ENCODE results near the gene USP22.

The USP22 gene

GRCh38 chr17:21072745-21073197 is 30.0 kb upstream of the USP22 start:
- ChIA-PET CTCF (interaction anchor here (1.1 to 1.2 kb wide), 2 partner anchors 29 to 47 kb away, joined by 3 to 5 read pairs; no protein-coding TSS in a partner anchor), POLR2A (no interaction called here)
- no peak for DNase-seq (ENCODE audit: low read depth, low spot score)
- no peak overlapping the region for H3K4me3 ChIP-seq (ENCODE audit: low read depth, low read length)
- TF ChIP-seq, protein P1, sequence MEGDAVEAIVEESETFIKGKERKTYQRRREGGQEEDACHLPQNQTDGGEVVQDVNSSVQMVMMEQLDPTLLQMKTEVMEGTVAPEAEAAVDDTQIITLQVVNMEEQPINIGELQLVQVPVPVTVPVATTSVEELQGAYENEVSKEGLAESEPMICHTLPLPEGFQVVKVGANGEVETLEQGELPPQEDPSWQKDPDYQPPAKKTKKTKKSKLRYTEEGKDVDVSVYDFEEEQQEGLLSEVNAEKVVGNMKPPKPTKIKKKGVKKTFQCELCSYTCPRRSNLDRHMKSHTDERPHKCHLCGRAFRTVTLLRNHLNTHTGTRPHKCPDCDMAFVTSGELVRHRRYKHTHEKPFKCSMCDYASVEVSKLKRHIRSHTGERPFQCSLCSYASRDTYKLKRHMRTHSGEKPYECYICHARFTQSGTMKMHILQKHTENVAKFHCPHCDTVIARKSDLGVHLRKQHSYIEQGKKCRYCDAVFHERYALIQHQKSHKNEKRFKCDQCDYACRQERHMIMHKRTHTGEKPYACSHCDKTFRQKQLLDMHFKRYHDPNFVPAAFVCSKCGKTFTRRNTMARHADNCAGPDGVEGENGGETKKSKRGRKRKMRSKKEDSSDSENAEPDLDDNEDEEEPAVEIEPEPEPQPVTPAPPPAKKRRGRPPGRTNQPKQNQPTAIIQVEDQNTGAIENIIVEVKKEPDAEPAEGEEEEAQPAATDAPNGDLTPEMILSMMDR (IDR thresholded peaks at IDR 0.05; ENCODE audit: insufficient read depth, low read length, missing control alignments): no peak

DNA sequence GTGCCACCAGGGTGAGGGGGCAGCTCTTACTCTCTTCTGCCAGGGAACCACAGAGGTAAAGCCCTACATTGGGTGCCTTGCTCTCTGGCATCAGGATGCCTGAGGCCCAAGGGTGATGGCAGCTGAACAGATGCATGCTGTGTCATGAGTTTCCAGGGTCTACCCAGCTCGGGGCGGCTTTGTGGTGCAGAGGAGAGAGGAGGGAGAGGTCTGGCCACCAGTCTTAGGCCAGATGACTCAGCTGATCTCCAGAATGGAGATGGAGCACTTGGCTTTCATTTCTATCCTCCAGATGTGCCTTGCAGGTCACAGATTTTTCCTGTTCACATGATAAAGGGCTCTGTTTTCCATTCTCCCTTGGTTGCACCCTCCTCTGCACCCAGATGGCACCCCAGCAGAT is 23.6 kb upstream of the USP22 start:
- ChIA-PET CTCF (interaction anchor here (1.1 kb wide), 1 partner anchor 15 kb away, joined by 3 read pairs; no protein-coding TSS in a partner anchor), POLR2A (no interaction called here)
- no peak overlapping the region for H3K4me3 ChIP-seq (ENCODE audit: low read depth, low read length)
- no peak for DNase-seq (ENCODE audit: low read depth, low spot score)
- TF ChIP-seq, protein P1 (IDR thresholded peaks at IDR 0.05; ENCODE audit: insufficient read depth, low read length, missing control alignments): no peak

DNA sequence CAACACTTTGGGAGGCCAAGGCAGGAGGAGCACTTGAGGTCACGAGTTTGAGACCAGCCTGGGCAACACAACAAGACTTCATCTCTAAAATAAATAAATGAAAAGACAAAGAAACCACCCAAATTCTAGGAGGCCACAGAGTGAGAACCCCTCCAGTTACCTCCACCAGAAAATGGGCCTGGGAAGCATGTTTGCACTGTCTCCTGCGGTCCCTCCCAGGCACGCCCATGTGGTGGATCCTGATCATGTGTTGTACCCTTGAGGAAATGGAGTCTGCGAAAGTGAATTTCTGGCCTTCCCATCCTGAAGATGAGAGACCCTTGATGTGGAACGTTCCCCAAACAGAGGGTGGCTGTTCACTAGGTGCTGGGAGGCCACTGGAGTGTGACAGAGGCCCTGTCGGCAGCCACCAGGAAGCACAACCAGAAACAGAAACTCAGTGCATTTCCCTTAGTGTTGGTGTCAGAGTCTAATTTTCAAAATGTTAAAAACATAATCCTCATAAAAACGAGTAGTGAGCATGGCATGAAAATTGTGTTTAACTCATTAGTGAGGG is 19.2 kb upstream of the USP22 start:
- no peak overlapping the region for H3K4me3 ChIP-seq (ENCODE audit: low read depth, low read length)
- DNase-seq (ENCODE audit: low read depth, low spot score): no peak
- CTCF ChIA-PET: interaction anchor here (1.1 kb wide), 2 partner anchors 17 to 69 kb away, joined by 3 to 4 read pairs; no protein-coding TSS in a partner anchor
- POLR2A ChIA-PET: no interaction called here
- TF ChIP-seq, protein P1 (IDR thresholded peaks at IDR 0.05; ENCODE audit: insufficient read depth, low read length, missing control alignments): no peak

DNA sequence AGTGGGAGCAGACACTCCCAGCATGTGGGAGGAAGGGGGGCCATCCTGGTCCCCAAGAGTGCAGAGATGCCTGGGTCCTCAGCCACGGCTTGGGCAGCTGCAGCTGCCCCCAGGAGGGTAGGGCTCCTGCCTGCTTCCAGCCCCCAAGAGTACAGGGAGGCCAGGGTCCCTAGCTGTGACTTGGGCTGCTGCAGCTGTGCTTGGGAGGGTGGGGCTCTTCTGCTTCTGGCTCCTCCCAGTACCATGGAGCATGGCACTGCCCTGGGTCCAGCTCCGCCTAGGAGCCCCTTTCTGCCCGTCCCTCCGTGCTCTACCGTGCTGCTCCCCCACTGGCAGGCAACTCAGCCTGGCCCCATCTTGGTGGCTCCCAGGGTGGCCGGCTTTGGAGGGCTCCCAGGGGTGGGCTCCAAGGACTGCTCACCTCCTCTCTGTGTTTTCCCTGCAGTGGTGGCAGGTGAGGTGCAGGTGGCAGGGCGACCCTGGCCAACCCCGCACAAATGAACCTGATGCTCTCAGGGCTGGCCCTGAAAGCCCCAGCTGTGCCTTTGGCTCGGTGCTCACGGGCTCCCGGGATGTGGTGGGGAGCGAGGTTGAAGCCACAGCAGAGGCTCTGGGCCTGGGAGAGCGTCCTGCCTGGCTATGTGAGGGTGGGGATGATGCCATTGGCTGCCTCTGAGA is 18.5 kb upstream of the USP22 start:
- POLR2A ChIA-PET: no interaction called here
- TF ChIP-seq, protein P1 (IDR thresholded peaks at IDR 0.05; ENCODE audit: insufficient read depth, low read length, missing control alignments): no peak
- DNase-seq (ENCODE audit: low read depth, low spot score): no peak
- CTCF ChIA-PET: interaction anchor here (1.1 kb wide), 1 partner anchor 9 kb away, joined by 3 read pairs; no protein-coding TSS in a partner anchor
- no peak overlapping the region for H3K4me3 ChIP-seq (ENCODE audit: low read depth, low read length)

DNA sequence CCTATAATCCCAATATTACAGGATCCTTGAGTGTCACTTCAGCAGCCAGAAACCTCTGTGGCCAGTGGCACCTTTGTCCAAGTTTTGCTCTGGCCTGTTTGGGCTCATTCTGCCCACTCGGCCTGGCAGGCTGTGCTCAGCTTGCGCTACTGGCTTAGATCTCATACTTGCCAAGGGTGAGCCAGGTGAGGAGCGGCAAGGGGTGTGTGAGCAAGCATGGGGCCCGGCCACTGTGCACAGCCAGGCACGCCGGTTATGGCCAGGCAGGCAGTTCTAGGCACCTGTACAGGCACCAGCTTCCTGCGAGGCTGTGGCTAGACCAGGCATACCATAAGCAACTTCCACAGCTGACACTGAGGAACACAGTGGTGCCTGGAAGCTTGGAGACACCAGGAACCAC is 16.9 kb upstream of the USP22 start:
- CTCF ChIA-PET: interaction anchor here (3.8 kb wide), 1 partner anchor 16 kb away, joined by 24 read pairs; the partner anchor contains the start of gene USP22

More for the DNA sequence above, 16.9 kb upstream of the USP22 start:
- POLR2A ChIA-PET: interaction anchor here (1.2 kb wide), 1 partner anchor 16 kb away, joined by 4 read pairs; the partner anchor contains the start of gene USP22
- no peak for DNase-seq (ENCODE audit: low read depth, low spot score)
- no peak overlapping the region for H3K4me3 ChIP-seq (ENCODE audit: low read depth, low read length)
- TF ChIP-seq, protein P1 (IDR thresholded peaks at IDR 0.05; ENCODE audit: insufficient read depth, low read length, missing control alignments): no peak
